OCI-M1 (cell line): ENCODE measurements around the gene FBXO27.
"Not testable (repeated sequence)": the region's sequence is repeated elsewhere in the genome, so short reads cannot be mapped to it uniquely, and the experiment has no call there.

Source experiments
- DNase-seq: peaks from one replicate; lab custom pipeline; 2025; lab: John Stamatoyannopoulos, UW

The FBXO27 gene

GRCh38 chr19:38988627-38989026 lies 43.7 kb downstream of the FBXO27 start:
- not testable (repeated sequence) for DNase-seq

- not testable (repeated sequence) for DNase-seq
These were observed 44.6 kb downstream of the FBXO27 start for GRCh38 chr19:38987745-38988144.

GRCh38 chr19:38985262-38985661 lies 47.1 kb downstream of the FBXO27 start:
- no peak for DNase-seq

- no peak for DNase-seq
These were observed 51.6 kb downstream of the FBXO27 start for GRCh38 chr19:38980583-38981374.

GRCh38 chr19:38979812-38980211 lies 52.5 kb downstream of the FBXO27 start:
- peak; percentile 58 for DNase-seq

DNA sequence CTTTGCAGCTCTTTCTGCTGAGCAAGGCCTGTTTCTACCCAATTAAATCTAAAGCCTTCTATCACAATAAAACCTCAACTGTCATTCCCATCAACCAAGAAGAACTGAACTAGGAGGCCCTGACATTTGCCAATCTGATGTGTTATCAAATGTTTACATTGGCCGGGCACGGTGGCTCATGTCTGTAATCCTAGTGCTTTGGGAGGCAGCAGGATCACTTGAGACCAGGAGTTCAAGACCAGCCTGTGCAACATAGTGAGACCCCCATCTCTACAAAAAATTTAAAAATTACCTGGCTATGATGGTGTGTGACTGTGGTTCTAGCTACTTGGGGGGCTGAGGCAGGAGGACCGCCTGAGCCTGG lies 54.0 kb downstream of the FBXO27 start:
- DNase-seq = no peak

GRCh38 chr19:38977445-38978325 lies 54.7 kb downstream of the FBXO27 start:
- no peak for DNase-seq

GRCh38 chr19:38975861-38976271 lies 56.5 kb downstream of the FBXO27 start:
- no peak for DNase-seq

DNA sequence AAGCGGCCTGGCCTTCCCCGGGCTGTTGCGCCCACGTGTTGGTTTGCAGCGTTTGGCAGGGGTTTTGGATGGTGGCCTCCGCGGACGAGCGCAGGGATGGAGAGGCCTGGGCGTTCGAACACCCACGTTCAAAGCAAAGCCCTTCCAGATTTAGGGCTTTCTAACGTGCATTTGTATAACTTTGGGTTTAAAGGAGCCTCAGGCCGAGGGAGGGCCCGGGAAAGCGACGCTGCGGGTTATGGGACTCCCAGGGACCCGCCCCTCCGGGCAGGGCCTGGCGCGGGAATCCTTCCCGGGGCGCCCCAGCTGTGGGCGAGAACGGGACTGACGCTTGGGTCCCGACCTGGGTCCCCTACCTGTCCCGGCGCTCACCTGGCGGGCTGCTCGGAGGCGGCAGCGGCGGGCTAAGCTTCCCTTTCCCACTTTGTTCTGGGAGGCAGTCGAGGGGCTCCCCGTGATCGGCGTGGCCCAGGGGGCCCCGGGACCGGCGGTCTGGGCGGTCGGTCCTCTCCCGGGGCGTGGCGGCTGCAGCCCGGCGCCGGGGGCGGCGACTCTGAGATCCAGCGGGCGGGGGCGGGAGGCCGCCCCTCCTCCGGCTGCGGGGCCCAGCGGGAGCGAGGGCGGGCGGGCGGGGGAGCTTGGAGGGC lies 57.0 kb downstream of the FBXO27 start, which contains the start of gene FBXO17:
FBXO17 (minus strand) TSS at position 529 of the 647 bp plus-strand sequence. CDS start 25,423 bp downstream, outside the sequence.
- DNase-seq = no peak

- no peak for DNase-seq
These were observed 57.6 kb downstream of the FBXO27 start for GRCh38 chr19:38974624-38975213.
